B cell (primary cell): ENCODE data around the gene ABHD14A. TPM values are rescaled to one million over a fixed set of nuclear protein-coding genes. Genes with fewer than 3 reads are reported as not detected.

Experiments used
- ATAC-seq: fragments of 200-7000 bp; cut with Tn5 transposase; one replicate; pipeline ENCODE4 v1.10.0; 2021; ENCODE audit warnings: low read depth, mild to moderate bottlenecking, moderate number of reproducible peaks, moderate library complexity
- CTCF ChIA-PET: fragments of 350-600 bp; sonication (Branson Sonifier 250); formaldehyde crosslinking; loops from one replicate; lab custom pipeline; 2021; ENCODE audit warnings: antibody characterized with exemption, inconsistent platforms; lab: Charles Lee
- POLR2A ChIA-PET: fragments of 350-600 bp; sonication (Branson Sonifier 250); formaldehyde crosslinking; loops from one replicate; lab custom pipeline; 2021; ENCODE audit warnings: antibody characterized with exemption; lab: Charles Lee
- DNase-seq: peaks from one replicate; pipeline ENCODE4 v3.0.0; 2013
- H2AFZ ChIP-seq: 2 replicates; pipeline ENCODE4 v1.6.1; 2012; ENCODE audit warnings: mild to moderate bottlenecking, low read depth, low read length; ENCODE audit not compliant: insufficient read depth, poor library complexity, severe bottlenecking
- H3K27ac ChIP-seq, 2 donors: 1 replicate in 1 of 2; 2 replicates in 1 of 2; pipeline ENCODE4 v1.5.1; 2012 to 2013; ENCODE audit warnings: low read length in 2 of 2, mild to moderate bottlenecking in 2 of 2, moderate library complexity in 1 of 2
- H3K27me3 ChIP-seq, 4 experiments: fragments of 200-600 bp in 1 of 4; sonication (generic) in 1 of 4; replicated peaks in 1 of 4; 1 replicate in 2 of 4; 2 replicates in 2 of 4; pipeline versions ENCODE4 v1.6.1 to v1.7.0; 2013 to 2016; ENCODE audit warnings: low read length in 3 of 4, mild to moderate bottlenecking in 2 of 4, mixed read lengths in 1 of 4, moderate library complexity in 1 of 4; ENCODE audit not compliant: insufficient read depth in 4 of 4, control insufficient read depth in 3 of 4; ENCODE audit errors: control extremely low read depth in 1 of 4
- H3K36me3 ChIP-seq, 2 experiments: replicated peaks in 1 of 2; 1 replicate in 1 of 2; 2 replicates in 1 of 2; pipeline versions ENCODE4 v1.6.1 to v1.7.1; 2013; ENCODE audit warnings: low read length in 1 of 2; ENCODE audit not compliant: insufficient read depth in 2 of 2, control insufficient read depth in 1 of 2; ENCODE audit errors: control extremely low read depth in 1 of 2, extremely low read depth in 1 of 2
- H3K4me1 ChIP-seq, 2 donors: fragments of 200-600 bp in 1 of 2; sonication (generic) in 1 of 2; 1 replicate in 1 of 2; 2 replicates in 1 of 2; pipeline versions ENCODE4 v1.5.1 to v1.6.1; 2013 to 2017; ENCODE audit warnings: low read length in 2 of 2; ENCODE audit not compliant: control insufficient read depth in 2 of 2, insufficient read depth in 2 of 2
- H3K4me2 ChIP-seq: replicated peaks from 2 replicates; pipeline ENCODE3; 2012; ENCODE audit warnings: mild to moderate bottlenecking, low read depth, low read length; ENCODE audit not compliant: poor library complexity, severe bottlenecking
- H3K4me3 ChIP-seq, 5 experiments: fragments of 200-600 bp in 1 of 5; sonication (generic) in 1 of 5; 1 replicate in 3 of 5; 2 replicates in 2 of 5; pipeline versions ENCODE4 v1.5.1 to v1.7.0; 2011 to 2016; ENCODE audit warnings: low read length in 4 of 5, mild to moderate bottlenecking in 4 of 5, low read depth in 2 of 5, control low read depth in 1 of 5, moderate library complexity in 1 of 5; ENCODE audit not compliant: insufficient read depth in 1 of 5; ENCODE audit errors: control extremely low read depth in 1 of 5, extremely low read depth in 1 of 5
- H3K79me2 ChIP-seq: fragments of 200-600 bp; sonication (generic); one replicate; pipeline ENCODE4 v1.6.0; 2016; ENCODE audit warnings: low read length; ENCODE audit not compliant: control insufficient read depth, insufficient read depth
- H3K9ac ChIP-seq: fragments of 200-600 bp; sonication (generic); 2 replicates; pipeline ENCODE4 v1.6.1; 2017; ENCODE audit warnings: mild to moderate bottlenecking, low read length, moderate library complexity
- H3K9me3 ChIP-seq, 3 donors: one replicate each; pipeline versions ENCODE4 v1.6.1 to v1.7.1; 2013; ENCODE audit warnings: low read length in 2 of 3; ENCODE audit not compliant: control insufficient read depth in 2 of 3, insufficient read depth in 1 of 3; ENCODE audit errors: control extremely low read depth in 1 of 3
- H4K20me1 ChIP-seq: 2 replicates; pipeline ENCODE4 v1.6.0; 2012; ENCODE audit warnings: mild to moderate bottlenecking, low read length; ENCODE audit not compliant: insufficient read depth, control insufficient read depth, poor library complexity, severe bottlenecking
- H3K27ac Mint-ChIP-seq: one replicate; pipeline ENCODE4 v1.8.0; 2021; ENCODE audit warnings: mixed read lengths
- H3K27me3 Mint-ChIP-seq: one replicate; pipeline ENCODE4 v1.8.0; 2021; ENCODE audit warnings: mixed read lengths
- H3K4me1 Mint-ChIP-seq: one replicate; pipeline ENCODE4 v1.8.0; 2021; ENCODE audit warnings: mixed read lengths
- H3K4me3 Mint-ChIP-seq: one replicate; pipeline ENCODE4 v1.8.0; 2021; ENCODE audit warnings: mixed read lengths
- H3K9me3 Mint-ChIP-seq: one replicate; pipeline ENCODE4 v1.8.0; 2022; ENCODE audit warnings: mixed read lengths; ENCODE audit not compliant: insufficient read depth
- CTCF ChIP-seq: fragments of 200-600 bp; IDR thresholded peaks from one replicate; pipeline ENCODE4 v1.8.0; 2022; ENCODE audit warnings: antibody characterized with exemption, mild to moderate bottlenecking
- EZH2 ChIP-seq: IDR thresholded peaks from 2 replicates; pipeline ENCODE4 v1.6.1; 2012; ENCODE audit warnings: borderline replicate concordance, low read depth, mild to moderate bottlenecking, moderate library complexity, low read length; ENCODE audit not compliant: insufficient read depth, poor library complexity, severe bottlenecking
- WGBS: methylation state at CpG from one replicate; pipeline ENCODE4 v1.1.5; 2013; ENCODE audit warnings: missing lambda C conversion rate; ENCODE audit not compliant: insufficient coverage; 5-methylcytosine and 5-hydroxymethylcytosine counted together
- intact Hi-C: fragments of 100-400 bp; cut with micrococcal nuclease; formaldehyde crosslinking; loops from one replicate; pipeline ENCODE4 v1.10.0; 2022
- polyA plus RNA-seq: library from polyadenylated mRNA; depleted of rRNA; stranded (reverse); fragments of >200 nt; gene quantifications from 2 replicates; pipeline ENCODE4 v1.2.3, GENCODE V29; 2012
- total RNA-seq, 2 donors: library from RNA; stranded (reverse); fragments of 120-200 nt in 1 of 2; gene quantifications; 1 replicate in 1 of 2; 2 replicates in 1 of 2; pipeline versions ENCODE4 v1.2.3 to v1.2.4, GENCODE V29; 2013 to 2022

The ABHD14A gene
- total and polyA plus RNA-seq, 2 donors (not counting 1 experiment from before 2014, with no cell fraction given) = 11.9 to 28.8 TPM

- no peaks in the 10 kb centered on the region for H3K4me1 Mint-ChIP-seq
These were observed 25.7 kb upstream of the ABHD14A start for GRCh38 chr3:51949121-51949520.

GRCh38 chr3:51950899-51951298 lies 24.0 kb upstream of the ABHD14A start:
- H3K4me3 Mint-ChIP-seq = no peak overlapping the region
- no peak for ATAC-seq
- peaks cover 0 to 6% (median 0%) of the 10 kb centered on the region in 3 donors for H3K9me3 ChIP-seq
- peaks cover 0 to 4% of the 10 kb centered on the region in 2 donors for H3K4me1 ChIP-seq
- no peaks in the 10 kb centered on the region for H3K4me1 Mint-ChIP-seq
- H3K27me3 ChIP-seq = peaks cover 0 to 20% (median 13%) of the 10 kb centered on the region in 4 experiments
- no peak overlapping the region for H3K9ac ChIP-seq
- ChIA-PET CTCF (no interaction called here), POLR2A (no interaction called here)
- H3K27me3 Mint-ChIP-seq = peaks cover 17% of the 10 kb centered on the region
- H3K4me2 ChIP-seq = no peak overlapping the region
- intact Hi-C loops = no loop called here
- DNase-seq = no peak
- no peak overlapping the region for H3K4me3 ChIP-seq
- H3K27ac ChIP-seq = no peak overlapping the region
- no peaks in the 10 kb centered on the region for H3K79me2 ChIP-seq
- no peaks in the 10 kb centered on the region for H4K20me1 ChIP-seq
- no peaks in the 10 kb centered on the region for H3K36me3 ChIP-seq
- H3K27ac Mint-ChIP-seq = no peak overlapping the region
- no peak overlapping the region for H2AFZ ChIP-seq
- WGBS = no CpG with 5 or more reads among the region's 2 CpGs
- H3K9me3 Mint-ChIP-seq = no peaks in the 10 kb centered on the region
- TF ChIP-seq CTCF (no peak), EZH2 (no peak)

More at GRCh38 chr3:51949121-51949520, 25.7 kb upstream of the ABHD14A start:
- Histone ChIP-seq H3K4me3 (no peak overlapping the region), H4K20me1 (no peaks in the 10 kb centered on the region), H3K9ac (no peak overlapping the region), H3K9me3 (no peaks in the 10 kb centered on the region), H2AFZ (no peak overlapping the region), H3K79me2 (no peaks in the 10 kb centered on the region), H3K36me3 (no peaks in the 10 kb centered on the region), H3K4me2 (no peak overlapping the region), H3K27me3 (peaks cover 0 to 7% (median 2%) of the 10 kb centered on the region in 4 experiments), H3K27ac (no peak overlapping the region), H3K4me1 (no peaks in the 10 kb centered on the region)
- WGBS = 99% methylated on average over 5 of the region's 5 CpGs
- Mint-ChIP-seq H3K4me3 (no peak overlapping the region), H3K9me3 (no peaks in the 10 kb centered on the region), H3K27me3 (peaks cover 15% of the 10 kb centered on the region), H3K27ac (no peak overlapping the region)
- POLR2A ChIA-PET = no interaction called here
- DNase-seq = no peak
- ATAC-seq = no peak
- intact Hi-C loops = no loop called here
- CTCF ChIA-PET = no interaction called here
- no peak for TF ChIP-seq EZH2
- TF ChIP-seq CTCF = no peak
